ENCODE measurements around the gene ATP9B.

DNA sequence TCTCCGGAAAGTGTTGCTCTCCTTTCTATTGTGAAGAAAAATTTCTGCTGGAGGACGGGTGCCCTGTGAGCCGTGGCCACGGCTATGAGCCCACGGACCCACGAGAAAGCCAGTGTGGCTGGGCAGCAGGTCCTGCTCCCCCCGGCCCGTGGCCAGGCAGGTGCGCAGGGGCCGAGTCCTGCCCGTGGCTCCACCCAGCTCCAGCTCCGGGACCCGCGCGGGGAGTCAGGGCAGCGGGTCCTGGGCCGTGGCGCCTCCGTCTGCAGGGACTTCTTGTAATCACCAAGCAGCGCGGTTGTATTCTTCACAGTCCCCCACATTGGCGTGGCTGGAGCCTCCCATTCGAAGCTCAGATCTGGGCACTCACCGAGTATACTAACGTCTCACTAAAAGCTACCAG is 46.6 kb upstream of the ATP9B start:
- TF ChIP-seq, protein P1, sequence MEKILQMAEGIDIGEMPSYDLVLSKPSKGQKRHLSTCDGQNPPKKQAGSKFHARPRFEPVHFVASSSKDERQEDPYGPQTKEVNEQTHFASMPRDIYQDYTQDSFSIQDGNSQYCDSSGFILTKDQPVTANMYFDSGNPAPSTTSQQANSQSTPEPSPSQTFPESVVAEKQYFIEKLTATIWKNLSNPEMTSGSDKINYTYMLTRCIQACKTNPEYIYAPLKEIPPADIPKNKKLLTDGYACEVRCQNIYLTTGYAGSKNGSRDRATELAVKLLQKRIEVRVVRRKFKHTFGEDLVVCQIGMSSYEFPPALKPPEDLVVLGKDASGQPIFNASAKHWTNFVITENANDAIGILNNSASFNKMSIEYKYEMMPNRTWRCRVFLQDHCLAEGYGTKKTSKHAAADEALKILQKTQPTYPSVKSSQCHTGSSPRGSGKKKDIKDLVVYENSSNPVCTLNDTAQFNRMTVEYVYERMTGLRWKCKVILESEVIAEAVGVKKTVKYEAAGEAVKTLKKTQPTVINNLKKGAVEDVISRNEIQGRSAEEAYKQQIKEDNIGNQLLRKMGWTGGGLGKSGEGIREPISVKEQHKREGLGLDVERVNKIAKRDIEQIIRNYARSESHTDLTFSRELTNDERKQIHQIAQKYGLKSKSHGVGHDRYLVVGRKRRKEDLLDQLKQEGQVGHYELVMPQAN (conservative IDR thresholded peaks at IDR 0.05): no peak
- TF ChIP-seq CHD4 (IDR thresholded peaks at IDR 0.05): no peak
- no peak for TF ChIP-seq CREB1 (IDR thresholded peaks at IDR 0.05; ENCODE audit: low read depth)
- TF ChIP-seq, protein P2, sequence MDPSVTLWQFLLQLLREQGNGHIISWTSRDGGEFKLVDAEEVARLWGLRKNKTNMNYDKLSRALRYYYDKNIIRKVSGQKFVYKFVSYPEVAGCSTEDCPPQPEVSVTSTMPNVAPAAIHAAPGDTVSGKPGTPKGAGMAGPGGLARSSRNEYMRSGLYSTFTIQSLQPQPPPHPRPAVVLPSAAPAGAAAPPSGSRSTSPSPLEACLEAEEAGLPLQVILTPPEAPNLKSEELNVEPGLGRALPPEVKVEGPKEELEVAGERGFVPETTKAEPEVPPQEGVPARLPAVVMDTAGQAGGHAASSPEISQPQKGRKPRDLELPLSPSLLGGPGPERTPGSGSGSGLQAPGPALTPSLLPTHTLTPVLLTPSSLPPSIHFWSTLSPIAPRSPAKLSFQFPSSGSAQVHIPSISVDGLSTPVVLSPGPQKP (IDR thresholded peaks at IDR 0.05; ENCODE audit: low read depth, low read length): no peak
